ENCODE data around the gene USP7.

GRCh38 chr16:8863594-8864424 is 99.9 kb downstream of the USP7 start:
- TF ChIP-seq EZH2 (IDR thresholded peaks at IDR 0.05; ENCODE audit: insufficient read depth, low read length): no peak
- TF ChIP-seq CTCF (IDR thresholded peaks at IDR 0.05; ENCODE audit: insufficient read depth, low read depth, low read length): no peak

All from astrocyte (in vitro differentiated cells and primary cell).